HepG2 (cell line): ENCODE results near the gene SLC38A9.

Source experiments
- NFIC ChIP-seq: IDR thresholded peaks from 2 replicates; pipeline ENCODE4 v1.6.1; 2012; ENCODE audit warnings: mild to moderate bottlenecking, low read length, inconsistent platforms
- NR0B2 ChIP-seq: sonication (generic); formaldehyde crosslinking; IDR thresholded peaks from 2 replicates; pipeline ENCODE4 v1.4.0; 2020; ENCODE audit warnings: mild to moderate bottlenecking, missing genetic modification reagents
- POLR2A ChIP-seq, 2 experiments: IDR thresholded peaks; 2 replicates each; pipeline ENCODE4 v1.6.1; 2011; ENCODE audit warnings: low read depth in 2 of 2, low read length in 2 of 2, mild to moderate bottlenecking in 1 of 2, moderate library complexity in 1 of 2; ENCODE audit not compliant: insufficient read depth in 1 of 2
- POLR2AphosphoS5 ChIP-seq: IDR thresholded peaks from 2 replicates; pipeline ENCODE4 v1.6.1; 2012; ENCODE audit warnings: low read depth, low read length
- ZBTB21 ChIP-seq: sonication (generic); formaldehyde crosslinking; IDR thresholded peaks from 2 replicates; pipeline ENCODE4 v1.4.0; 2020; ENCODE audit warnings: missing genetic modification reagents
- ZNF335 ChIP-seq: sonication (generic); formaldehyde crosslinking; IDR thresholded peaks from 2 replicates; pipeline ENCODE4 v1.4.0; 2020; ENCODE audit warnings: missing genetic modification reagents
- ZNF362 ChIP-seq: sonication (generic); formaldehyde crosslinking; IDR thresholded peaks from 2 replicates; pipeline ENCODE4 v1.4.0; 2020; ENCODE audit warnings: missing genetic modification reagents, mild to moderate bottlenecking, borderline replicate concordance
- ZNF501 ChIP-seq: sonication (generic); formaldehyde crosslinking; IDR thresholded peaks from 2 replicates; pipeline ENCODE4 v1.5.1; 2020; ENCODE audit warnings: mild to moderate bottlenecking, moderate library complexity, missing genetic modification reagents
- ZNF782 ChIP-seq: sonication (generic); formaldehyde crosslinking; IDR thresholded peaks from 2 replicates; pipeline ENCODE4 v1.4.0; 2020; ENCODE audit warnings: missing genetic modification reagents, mild to moderate bottlenecking, borderline replicate concordance
- TF ChIP-seq, protein P1 (sequence below): IDR thresholded peaks from 2 replicates; pipeline ENCODE4 v1.6.1; 2016; ENCODE audit warnings: mild to moderate bottlenecking
- TF ChIP-seq, protein P2 (sequence below), 2 experiments: IDR thresholded peaks; 2 replicates each; pipeline ENCODE4 v1.6.1; 2011 to 2012; ENCODE audit warnings: low read length in 2 of 2, borderline replicate concordance in 1 of 2, low read depth in 1 of 2, mild to moderate bottlenecking in 1 of 2, moderate library complexity in 1 of 2
- TF ChIP-seq, protein P3 (sequence below): sonication (generic); formaldehyde crosslinking; IDR thresholded peaks from 2 replicates; pipeline ENCODE4 v1.5.0; 2020; ENCODE audit warnings: mild to moderate bottlenecking, missing genetic modification reagents, moderate library complexity
- TF ChIP-seq, protein P4 (sequence below), 2 experiments: sonication (generic) in 1 of 2; formaldehyde crosslinking in 1 of 2; IDR thresholded peaks; 2 replicates each; pipeline versions ENCODE4 v1.5.1 to v1.6.1; 2011 to 2020; ENCODE audit warnings: borderline replicate concordance in 1 of 2, low read depth in 1 of 2, low read length in 1 of 2, mild to moderate bottlenecking in 1 of 2, missing genetic modification reagents in 1 of 2, moderate library complexity in 1 of 2
- TF ChIP-seq, protein P5 (sequence below): conservative IDR thresholded peaks from 2 replicates; pipeline ENCODE4 v1.6.1; 2018; ENCODE audit warnings: missing genetic modification reagents

DNA sequence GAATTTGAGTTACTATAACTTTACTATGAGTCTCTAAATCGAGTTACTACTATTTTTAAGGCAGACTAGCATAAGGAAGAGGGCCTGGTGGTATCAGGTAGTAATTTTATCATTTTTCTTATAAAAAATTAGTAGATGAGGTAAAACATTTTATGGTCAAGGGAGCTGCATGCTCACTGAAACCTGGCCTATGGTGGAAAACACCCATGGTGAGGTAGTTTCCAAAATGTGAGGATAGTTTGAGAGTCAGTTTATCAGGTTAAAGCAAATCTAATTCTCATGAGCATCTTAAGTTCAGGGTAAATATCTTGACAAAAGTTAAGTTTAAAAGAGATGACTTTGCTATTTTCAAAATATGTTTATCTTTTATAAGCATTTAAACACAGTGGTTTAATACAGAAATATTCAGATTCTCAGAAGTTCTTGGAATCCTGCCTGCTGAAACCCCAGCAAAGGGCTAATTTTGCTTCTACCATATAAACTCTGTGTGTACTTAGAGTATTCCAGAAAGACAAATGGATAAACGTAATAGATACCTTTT, 35.7 kb upstream of the SLC38A9 start:
- TF ChIP-seq ZBTB21 (CRISPR knock-in tag) (no peak), ZNF782 (CRISPR knock-in tag) (no peak), POLR2A (IDR thresholded peaks at IDR 0.05; ENCODE audit: insufficient read depth in 1 of 2, low read depth in 2 of 2, low read length in 2 of 2) (no peak), NFIC (no peak), ZNF335 (CRISPR knock-in tag) (no peak), ZNF362 (CRISPR knock-in tag) (no peak), POLR2AphosphoS5 (no peak), ZNF501 (CRISPR knock-in tag) (no peak), NR0B2 (no peak)
- TF ChIP-seq, protein P1, sequence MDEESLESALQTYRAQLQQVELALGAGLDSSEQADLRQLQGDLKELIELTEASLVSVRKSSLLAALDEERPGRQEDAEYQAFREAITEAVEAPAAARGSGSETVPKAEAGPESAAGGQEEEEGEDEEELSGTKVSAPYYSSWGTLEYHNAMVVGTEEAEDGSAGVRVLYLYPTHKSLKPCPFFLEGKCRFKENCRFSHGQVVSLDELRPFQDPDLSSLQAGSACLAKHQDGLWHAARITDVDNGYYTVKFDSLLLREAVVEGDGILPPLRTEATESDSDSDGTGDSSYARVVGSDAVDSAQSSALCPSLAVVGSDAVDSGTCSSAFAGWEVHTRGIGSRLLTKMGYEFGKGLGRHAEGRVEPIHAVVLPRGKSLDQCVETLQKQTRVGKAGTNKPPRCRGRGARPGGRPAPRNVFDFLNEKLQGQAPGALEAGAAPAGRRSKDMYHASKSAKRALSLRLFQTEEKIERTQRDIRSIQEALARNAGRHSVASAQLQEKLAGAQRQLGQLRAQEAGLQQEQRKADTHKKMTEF: no peak
- TF ChIP-seq, protein P2, sequence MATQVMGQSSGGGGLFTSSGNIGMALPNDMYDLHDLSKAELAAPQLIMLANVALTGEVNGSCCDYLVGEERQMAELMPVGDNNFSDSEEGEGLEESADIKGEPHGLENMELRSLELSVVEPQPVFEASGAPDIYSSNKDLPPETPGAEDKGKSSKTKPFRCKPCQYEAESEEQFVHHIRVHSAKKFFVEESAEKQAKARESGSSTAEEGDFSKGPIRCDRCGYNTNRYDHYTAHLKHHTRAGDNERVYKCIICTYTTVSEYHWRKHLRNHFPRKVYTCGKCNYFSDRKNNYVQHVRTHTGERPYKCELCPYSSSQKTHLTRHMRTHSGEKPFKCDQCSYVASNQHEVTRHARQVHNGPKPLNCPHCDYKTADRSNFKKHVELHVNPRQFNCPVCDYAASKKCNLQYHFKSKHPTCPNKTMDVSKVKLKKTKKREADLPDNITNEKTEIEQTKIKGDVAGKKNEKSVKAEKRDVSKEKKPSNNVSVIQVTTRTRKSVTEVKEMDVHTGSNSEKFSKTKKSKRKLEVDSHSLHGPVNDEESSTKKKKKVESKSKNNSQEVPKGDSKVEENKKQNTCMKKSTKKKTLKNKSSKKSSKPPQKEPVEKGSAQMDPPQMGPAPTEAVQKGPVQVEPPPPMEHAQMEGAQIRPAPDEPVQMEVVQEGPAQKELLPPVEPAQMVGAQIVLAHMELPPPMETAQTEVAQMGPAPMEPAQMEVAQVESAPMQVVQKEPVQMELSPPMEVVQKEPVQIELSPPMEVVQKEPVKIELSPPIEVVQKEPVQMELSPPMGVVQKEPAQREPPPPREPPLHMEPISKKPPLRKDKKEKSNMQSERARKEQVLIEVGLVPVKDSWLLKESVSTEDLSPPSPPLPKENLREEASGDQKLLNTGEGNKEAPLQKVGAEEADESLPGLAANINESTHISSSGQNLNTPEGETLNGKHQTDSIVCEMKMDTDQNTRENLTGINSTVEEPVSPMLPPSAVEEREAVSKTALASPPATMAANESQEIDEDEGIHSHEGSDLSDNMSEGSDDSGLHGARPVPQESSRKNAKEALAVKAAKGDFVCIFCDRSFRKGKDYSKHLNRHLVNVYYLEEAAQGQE (IDR thresholded peaks at IDR 0.05; ENCODE audit: borderline replicate concordance in 1 of 2, low read depth in 1 of 2, low read length in 2 of 2): no peak
- TF ChIP-seq, protein P3, sequence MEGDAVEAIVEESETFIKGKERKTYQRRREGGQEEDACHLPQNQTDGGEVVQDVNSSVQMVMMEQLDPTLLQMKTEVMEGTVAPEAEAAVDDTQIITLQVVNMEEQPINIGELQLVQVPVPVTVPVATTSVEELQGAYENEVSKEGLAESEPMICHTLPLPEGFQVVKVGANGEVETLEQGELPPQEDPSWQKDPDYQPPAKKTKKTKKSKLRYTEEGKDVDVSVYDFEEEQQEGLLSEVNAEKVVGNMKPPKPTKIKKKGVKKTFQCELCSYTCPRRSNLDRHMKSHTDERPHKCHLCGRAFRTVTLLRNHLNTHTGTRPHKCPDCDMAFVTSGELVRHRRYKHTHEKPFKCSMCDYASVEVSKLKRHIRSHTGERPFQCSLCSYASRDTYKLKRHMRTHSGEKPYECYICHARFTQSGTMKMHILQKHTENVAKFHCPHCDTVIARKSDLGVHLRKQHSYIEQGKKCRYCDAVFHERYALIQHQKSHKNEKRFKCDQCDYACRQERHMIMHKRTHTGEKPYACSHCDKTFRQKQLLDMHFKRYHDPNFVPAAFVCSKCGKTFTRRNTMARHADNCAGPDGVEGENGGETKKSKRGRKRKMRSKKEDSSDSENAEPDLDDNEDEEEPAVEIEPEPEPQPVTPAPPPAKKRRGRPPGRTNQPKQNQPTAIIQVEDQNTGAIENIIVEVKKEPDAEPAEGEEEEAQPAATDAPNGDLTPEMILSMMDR (CRISPR knock-in tag): no peak
- TF ChIP-seq, protein P4, sequence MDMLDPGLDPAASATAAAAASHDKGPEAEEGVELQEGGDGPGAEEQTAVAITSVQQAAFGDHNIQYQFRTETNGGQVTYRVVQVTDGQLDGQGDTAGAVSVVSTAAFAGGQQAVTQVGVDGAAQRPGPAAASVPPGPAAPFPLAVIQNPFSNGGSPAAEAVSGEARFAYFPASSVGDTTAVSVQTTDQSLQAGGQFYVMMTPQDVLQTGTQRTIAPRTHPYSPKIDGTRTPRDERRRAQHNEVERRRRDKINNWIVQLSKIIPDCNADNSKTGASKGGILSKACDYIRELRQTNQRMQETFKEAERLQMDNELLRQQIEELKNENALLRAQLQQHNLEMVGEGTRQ (IDR thresholded peaks at IDR 0.05; ENCODE audit: low read depth, low read length): no peak
- TF ChIP-seq, protein P4 (CRISPR knock-in tag; IDR thresholded peaks at IDR 0.05; ENCODE audit: borderline replicate concordance): no peak
- TF ChIP-seq, protein P5, sequence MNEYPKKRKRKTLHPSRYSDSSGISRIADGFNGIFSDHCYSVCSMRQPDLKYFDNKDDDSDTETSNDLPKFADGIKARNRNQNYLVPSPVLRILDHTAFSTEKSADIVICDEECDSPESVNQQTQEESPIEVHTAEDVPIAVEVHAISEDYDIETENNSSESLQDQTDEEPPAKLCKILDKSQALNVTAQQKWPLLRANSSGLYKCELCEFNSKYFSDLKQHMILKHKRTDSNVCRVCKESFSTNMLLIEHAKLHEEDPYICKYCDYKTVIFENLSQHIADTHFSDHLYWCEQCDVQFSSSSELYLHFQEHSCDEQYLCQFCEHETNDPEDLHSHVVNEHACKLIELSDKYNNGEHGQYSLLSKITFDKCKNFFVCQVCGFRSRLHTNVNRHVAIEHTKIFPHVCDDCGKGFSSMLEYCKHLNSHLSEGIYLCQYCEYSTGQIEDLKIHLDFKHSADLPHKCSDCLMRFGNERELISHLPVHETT (CRISPR knock-in tag): no peak
